ENCODE measurements around the gene TMEM100.

- TF ChIP-seq, protein P1, sequence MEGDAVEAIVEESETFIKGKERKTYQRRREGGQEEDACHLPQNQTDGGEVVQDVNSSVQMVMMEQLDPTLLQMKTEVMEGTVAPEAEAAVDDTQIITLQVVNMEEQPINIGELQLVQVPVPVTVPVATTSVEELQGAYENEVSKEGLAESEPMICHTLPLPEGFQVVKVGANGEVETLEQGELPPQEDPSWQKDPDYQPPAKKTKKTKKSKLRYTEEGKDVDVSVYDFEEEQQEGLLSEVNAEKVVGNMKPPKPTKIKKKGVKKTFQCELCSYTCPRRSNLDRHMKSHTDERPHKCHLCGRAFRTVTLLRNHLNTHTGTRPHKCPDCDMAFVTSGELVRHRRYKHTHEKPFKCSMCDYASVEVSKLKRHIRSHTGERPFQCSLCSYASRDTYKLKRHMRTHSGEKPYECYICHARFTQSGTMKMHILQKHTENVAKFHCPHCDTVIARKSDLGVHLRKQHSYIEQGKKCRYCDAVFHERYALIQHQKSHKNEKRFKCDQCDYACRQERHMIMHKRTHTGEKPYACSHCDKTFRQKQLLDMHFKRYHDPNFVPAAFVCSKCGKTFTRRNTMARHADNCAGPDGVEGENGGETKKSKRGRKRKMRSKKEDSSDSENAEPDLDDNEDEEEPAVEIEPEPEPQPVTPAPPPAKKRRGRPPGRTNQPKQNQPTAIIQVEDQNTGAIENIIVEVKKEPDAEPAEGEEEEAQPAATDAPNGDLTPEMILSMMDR (IDR thresholded peaks at IDR 0.05): no peak
- TF ChIP-seq NFIC (IDR thresholded peaks at IDR 0.05; ENCODE audit: borderline replicate concordance): peak; percentile 69
- peak; percentile 9 to 44; a peak in 3 of 4 replicates for TF ChIP-seq EP300 (IDR thresholded peaks at IDR 0.05; ENCODE audit: borderline replicate concordance in 1 of 2, low read depth in 1 of 2, low read length in 1 of 2)
- TF ChIP-seq, protein P2, sequence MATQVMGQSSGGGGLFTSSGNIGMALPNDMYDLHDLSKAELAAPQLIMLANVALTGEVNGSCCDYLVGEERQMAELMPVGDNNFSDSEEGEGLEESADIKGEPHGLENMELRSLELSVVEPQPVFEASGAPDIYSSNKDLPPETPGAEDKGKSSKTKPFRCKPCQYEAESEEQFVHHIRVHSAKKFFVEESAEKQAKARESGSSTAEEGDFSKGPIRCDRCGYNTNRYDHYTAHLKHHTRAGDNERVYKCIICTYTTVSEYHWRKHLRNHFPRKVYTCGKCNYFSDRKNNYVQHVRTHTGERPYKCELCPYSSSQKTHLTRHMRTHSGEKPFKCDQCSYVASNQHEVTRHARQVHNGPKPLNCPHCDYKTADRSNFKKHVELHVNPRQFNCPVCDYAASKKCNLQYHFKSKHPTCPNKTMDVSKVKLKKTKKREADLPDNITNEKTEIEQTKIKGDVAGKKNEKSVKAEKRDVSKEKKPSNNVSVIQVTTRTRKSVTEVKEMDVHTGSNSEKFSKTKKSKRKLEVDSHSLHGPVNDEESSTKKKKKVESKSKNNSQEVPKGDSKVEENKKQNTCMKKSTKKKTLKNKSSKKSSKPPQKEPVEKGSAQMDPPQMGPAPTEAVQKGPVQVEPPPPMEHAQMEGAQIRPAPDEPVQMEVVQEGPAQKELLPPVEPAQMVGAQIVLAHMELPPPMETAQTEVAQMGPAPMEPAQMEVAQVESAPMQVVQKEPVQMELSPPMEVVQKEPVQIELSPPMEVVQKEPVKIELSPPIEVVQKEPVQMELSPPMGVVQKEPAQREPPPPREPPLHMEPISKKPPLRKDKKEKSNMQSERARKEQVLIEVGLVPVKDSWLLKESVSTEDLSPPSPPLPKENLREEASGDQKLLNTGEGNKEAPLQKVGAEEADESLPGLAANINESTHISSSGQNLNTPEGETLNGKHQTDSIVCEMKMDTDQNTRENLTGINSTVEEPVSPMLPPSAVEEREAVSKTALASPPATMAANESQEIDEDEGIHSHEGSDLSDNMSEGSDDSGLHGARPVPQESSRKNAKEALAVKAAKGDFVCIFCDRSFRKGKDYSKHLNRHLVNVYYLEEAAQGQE (IDR thresholded peaks at IDR 0.05; ENCODE audit: low read depth, low read length): no peak
- TF ChIP-seq POLR2AphosphoS5 (IDR thresholded peaks at IDR 0.05; ENCODE audit: low read depth, low read length): no peak
- TF ChIP-seq NRF1 (IDR thresholded peaks at IDR 0.05; ENCODE audit: low read depth, low read length): no peak
- TF ChIP-seq RAD21 (IDR thresholded peaks at IDR 0.05; ENCODE audit: low read length): no peak
- no peak for TF ChIP-seq EZH2phosphoT487 (IDR thresholded peaks at IDR 0.05; ENCODE audit: borderline replicate concordance, low read depth)
- no peak; the same call in 1 of the 2 replicates for TF ChIP-seq MAX (IDR thresholded peaks at IDR 0.05; ENCODE audit: low read depth)
- TF ChIP-seq GABPA (IDR thresholded peaks at IDR 0.05; ENCODE audit: low read depth): no peak
- TF ChIP-seq MXI1 (IDR thresholded peaks at IDR 0.05; ENCODE audit: low read depth, low read length): 0 out of 2 replicates have a peak, but pooled peaks have one; percentile 4
- TF ChIP-seq FOSL2 (IDR thresholded peaks at IDR 0.05; ENCODE audit: borderline replicate concordance, low read depth): peak; percentile 86
- 0 out of 2 replicates have a peak, but pooled peaks have one; percentile 50 for TF ChIP-seq RXRA (IDR thresholded peaks at IDR 0.05; ENCODE audit: borderline replicate concordance, low read depth)
Measured at GRCh38 chr17:55722742-55723487, at the start of gene TMEM100.

All from SK-N-SH (cell line).